GM19099 (cell line): ENCODE data around the gene MACROH2A1.

ENCODE experiments used
- POLR2A ChIP-seq: IDR thresholded peaks from 3 replicates; pipeline ENCODE4 v1.6.1; 2011; ENCODE audit warnings: low read depth; ENCODE audit not compliant: insufficient read length; ENCODE audit errors: extremely low read depth

The MACROH2A1 gene

DNA sequence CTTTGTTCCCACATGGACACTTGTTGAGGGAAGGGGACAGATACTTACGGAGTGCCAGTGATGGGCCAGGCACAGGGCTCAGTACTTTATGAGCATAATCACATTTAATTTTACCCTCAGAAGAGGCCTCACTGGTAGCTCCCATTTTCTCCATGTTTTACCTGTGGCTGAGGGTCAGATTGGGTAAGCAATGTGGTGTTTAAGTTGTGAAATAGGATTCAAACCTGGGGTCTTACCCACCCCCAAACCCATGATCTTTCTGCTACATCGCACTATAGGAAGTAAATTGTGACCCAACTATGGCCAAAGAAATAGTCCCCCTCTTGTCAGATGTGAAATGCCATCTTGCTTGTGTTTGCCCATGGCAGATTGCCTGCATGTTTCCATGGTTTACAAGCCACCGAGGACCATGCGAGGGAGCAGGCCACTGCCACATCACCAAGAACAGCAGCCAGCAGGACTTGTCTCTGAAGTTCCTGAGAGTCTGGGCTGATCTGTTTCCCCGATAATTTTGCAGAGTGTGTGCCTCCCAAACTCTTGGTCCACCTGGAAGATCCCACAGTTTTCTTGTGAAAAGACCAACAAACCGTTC lies 95.4 kb downstream of the MACROH2A1 start:
- no peak for TF ChIP-seq POLR2A

DNA sequence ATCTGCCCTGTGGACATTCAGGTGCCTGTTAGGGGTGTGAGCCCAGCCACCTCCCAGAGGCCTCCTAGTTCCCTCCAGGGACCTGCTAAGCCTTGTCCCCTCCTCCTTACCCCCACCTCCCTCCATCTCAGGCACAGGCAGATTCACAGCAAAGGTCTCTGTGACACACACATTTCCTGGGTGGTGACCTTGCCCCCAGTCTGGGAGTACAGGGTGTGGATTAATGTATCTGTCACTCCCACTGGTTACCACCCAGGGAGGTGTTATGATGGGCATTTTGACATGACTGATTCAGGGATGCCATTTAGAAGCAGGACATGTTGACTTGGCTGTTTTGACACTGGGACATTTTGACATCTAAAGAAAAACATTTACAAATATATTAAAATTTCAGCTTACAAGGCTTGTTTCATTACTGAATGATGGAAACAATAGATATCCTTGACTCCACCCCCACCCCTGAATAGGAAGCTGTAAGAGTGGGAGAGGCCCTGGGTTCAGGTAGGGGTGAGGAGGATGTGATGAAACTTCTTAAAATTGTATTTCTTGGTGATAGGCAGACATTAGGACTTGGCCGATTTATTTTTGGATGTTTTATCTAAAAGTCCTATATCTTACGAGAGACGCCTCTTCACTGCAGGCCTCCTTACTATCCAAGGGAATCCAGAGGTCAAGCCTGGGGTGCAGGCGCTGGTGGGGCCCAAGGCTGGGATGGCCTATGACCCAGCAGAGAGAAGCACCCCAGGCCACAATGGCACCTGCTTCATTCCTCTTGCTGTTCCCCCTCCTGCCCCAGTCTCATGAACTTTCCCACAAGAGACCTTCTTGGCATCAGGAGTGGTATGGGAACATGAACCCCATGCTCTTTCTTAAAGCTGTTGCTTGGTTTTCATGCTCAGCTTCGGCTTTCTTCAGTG lies 101.9 kb downstream of the MACROH2A1 start:
- no peak for TF ChIP-seq POLR2A

- TF ChIP-seq POLR2A = no peak
These were observed 103.2 kb downstream of the MACROH2A1 start for GRCh38 chr5:135295852-135296251.

GRCh38 chr5:135294793-135295192 lies 104.2 kb downstream of the MACROH2A1 start:
- no peak for TF ChIP-seq POLR2A

GRCh38 chr5:135289651-135290050 lies 109.4 kb downstream of the MACROH2A1 start:
- TF ChIP-seq POLR2A = no peak

- no peak for TF ChIP-seq POLR2A
These were observed 111.5 kb downstream of the MACROH2A1 start for GRCh38 chr5:135287551-135287950.
